22Rv1 (cell line): ENCODE data around the gene ATP6V0D1.
"Not testable (repeated sequence)": the region's sequence is repeated elsewhere in the genome, so short reads cannot be mapped to it uniquely, and the experiment has no call there.

Source experiments
- H3K27ac ChIP-seq: fragments of 450-650 bp; 2 replicates; pipeline ENCODE4 v1.5.1; 2017
- CTCF ChIP-seq: fragments of 450-650 bp; IDR thresholded peaks from 2 replicates; pipeline ENCODE4 v1.5.1; 2017; ENCODE audit warnings: mild to moderate bottlenecking
- ZFX ChIP-seq: fragments of 450-650 bp; IDR thresholded peaks from 2 replicates; pipeline ENCODE4 v1.6.1; 2017; ENCODE audit warnings: antibody characterized with exemption, borderline replicate concordance

Gene ATP6V0D1

GRCh38 chr16:67490335-67491096 lies 9.6 kb upstream of the ATP6V0D1 start:
- no peak overlapping the region for H3K27ac ChIP-seq
- TF ChIP-seq ZFX (no peak), CTCF (no peak)

GRCh38 chr16:67489401-67490083 lies 8.6 kb upstream of the ATP6V0D1 start:
- no peak overlapping the region for H3K27ac ChIP-seq
- TF ChIP-seq ZFX: no peak
- TF ChIP-seq CTCF: no peak

- not testable (repeated sequence) for H3K27ac ChIP-seq
Measured at GRCh38 chr16:67487561-67487960, 6.6 kb upstream of the ATP6V0D1 start.

GRCh38 chr16:67486805-67487204 lies 5.8 kb upstream of the ATP6V0D1 start:
- H3K27ac ChIP-seq: no peak overlapping the region
- TF ChIP-seq CTCF (no peak), ZFX (no peak)

- TF ChIP-seq CTCF: no peak
- no peak for TF ChIP-seq ZFX
- no peak overlapping the region for H3K27ac ChIP-seq
Measured at GRCh38 chr16:67483731-67484525, 3.0 kb upstream of the ATP6V0D1 start.

- TF ChIP-seq CTCF (no peak), ZFX (no peak)
- peak within 1 kb of the TSS; percentile 76; the same call in 1 of the 2 replicates for H3K27ac ChIP-seq
Measured at GRCh38 chr16:67483150-67483549, 2.2 kb upstream of the ATP6V0D1 start, which contains the start of gene AGRP. AGRP (minus strand) TSS chr16:67483547; CDS start chr16:67483398, 149 bp downstream.

- no peak for TF ChIP-seq ZFX
- TF ChIP-seq CTCF: no peak
- H3K27ac ChIP-seq: peak overlapping the region; percentile 76
Measured at GRCh38 chr16:67482233-67482924, 1.4 kb upstream of the ATP6V0D1 start.
